Panc1 (cell line): ENCODE results near the gene PMPCA.

Experiments
- CTCF ChIP-seq: fragments of 450-650 bp; IDR thresholded peaks from 2 replicates; pipeline ENCODE4 v1.5.1; 2017; ENCODE audit warnings: mild to moderate bottlenecking
- POLR2AphosphoS5 ChIP-seq: IDR thresholded peaks from 2 replicates; pipeline ENCODE4 v1.6.1; 2012; ENCODE audit warnings: mild to moderate bottlenecking, low read depth, low read length, moderate library complexity

- TF ChIP-seq CTCF = no peak
- no peak for TF ChIP-seq POLR2AphosphoS5
Observed at GRCh38 chr9:136437430-136437829, 27.0 kb downstream of the PMPCA start.
